HEK293T (cell line): ENCODE measurements around the gene OIP5.

Experiments used
- BHLHE40 ChIP-seq: fragments of 450-650 bp; IDR thresholded peaks from 2 replicates; pipeline ENCODE4 v1.6.1; 2016; ENCODE audit warnings: mild to moderate bottlenecking, moderate library complexity, borderline replicate concordance
- ELF4 ChIP-seq: fragments of 450-650 bp; IDR thresholded peaks from 2 replicates; pipeline ENCODE4 v1.6.1; 2017; ENCODE audit warnings: antibody characterized with exemption
- FOXK2 ChIP-seq: fragments of 450-650 bp; IDR thresholded peaks from 2 replicates; pipeline ENCODE4 v1.6.1; 2016; ENCODE audit warnings: mild to moderate bottlenecking
- FOXM1 ChIP-seq: fragments of 450-650 bp; IDR thresholded peaks from 2 replicates; pipeline ENCODE4 v1.6.1; 2017; ENCODE audit warnings: mild to moderate bottlenecking, borderline replicate concordance
- NFRKB ChIP-seq: fragments of 450-650 bp; IDR thresholded peaks from 2 replicates; pipeline ENCODE4 v1.6.1; 2016; ENCODE audit warnings: mild to moderate bottlenecking, moderate library complexity
- PKNOX1 ChIP-seq: fragments of 450-650 bp; IDR thresholded peaks from 2 replicates; pipeline ENCODE4 v1.6.1; 2016
- SP1 ChIP-seq: fragments of 450-650 bp; IDR thresholded peaks from 2 replicates; pipeline ENCODE4 v1.6.1; 2017
- SUZ12 ChIP-seq: fragments of 450-650 bp; IDR thresholded peaks from 2 replicates; pipeline ENCODE4 v1.6.1; 2016; ENCODE audit warnings: mild to moderate bottlenecking
- TARDBP ChIP-seq: fragments of 450-650 bp; IDR thresholded peaks from 2 replicates; pipeline ENCODE4 v1.6.1; 2016

- TF ChIP-seq PKNOX1, result no peak
- TF ChIP-seq BHLHE40, result no peak
- TF ChIP-seq SUZ12, result no peak
- no peak for TF ChIP-seq ELF4
- no peak for TF ChIP-seq SP1
- TF ChIP-seq NFRKB, result no peak
- TF ChIP-seq FOXM1, result no peak
- TF ChIP-seq TARDBP, result no peak
- no peak for TF ChIP-seq FOXK2
These were observed 69.8 kb downstream of the OIP5 start for GRCh38 chr15:41262571-41262970.
